ENCODE results near the gene GHR. TPM values are rescaled to one million over a fixed set of nuclear protein-coding genes. Genes with fewer than 3 reads are reported as not detected.

Gene GHR
- total RNA-seq, 2 donors from 2014 or later = 6.4 to 12.8 TPM

GRCh38 chr5:42600441-42600840 is 177.2 kb downstream of the GHR start:
- H3K36me3 ChIP-seq = no peaks in the 10 kb centered on the region
- ATAC-seq (ENCODE audit: insufficient number of reproducible peaks, low FRiP score, low read depth) (no peak), DNase-seq (ENCODE audit: low spot score) (no peak)
- no peak overlapping the region for H3K4me3 ChIP-seq
- TF ChIP-seq CTCF (IDR thresholded peaks at IDR 0.05) = no peak
- no peaks in the 10 kb centered on the region for H3K9me3 ChIP-seq
- no peak overlapping the region for H3K27ac ChIP-seq
- H3K27me3 ChIP-seq (replicated peaks; ENCODE audit: insufficient read depth) = no peaks in the 10 kb centered on the region
- peaks cover 7 to 20% of the 10 kb centered on the region in 2 donors for H3K4me1 ChIP-seq (ENCODE audit: control insufficient read depth in 1 of 2, low read depth in 2 of 2)

- ATAC-seq (ENCODE audit: insufficient number of reproducible peaks, low FRiP score, low read depth) = no peak
- no peaks in the 10 kb centered on the region for H3K27me3 ChIP-seq (replicated peaks; ENCODE audit: insufficient read depth)
- no peaks in the 10 kb centered on the region for H3K36me3 ChIP-seq
- no peaks in the 10 kb centered on the region for H3K9me3 ChIP-seq
- no peak overlapping the region for H3K27ac ChIP-seq
- no peak for DNase-seq (ENCODE audit: low spot score)
- no peaks in the 10 kb centered on the region for H3K4me1 ChIP-seq (ENCODE audit: control insufficient read depth in 1 of 2, low read depth in 2 of 2)
- no peak for TF ChIP-seq CTCF (IDR thresholded peaks at IDR 0.05)
- H3K4me3 ChIP-seq = no peak overlapping the region
These were observed 181.0 kb downstream of the GHR start for GRCh38 chr5:42604171-42604711.

GRCh38 chr5:42605490-42605889 is 182.3 kb downstream of the GHR start:
- DNase-seq (ENCODE audit: low spot score) = no peak
- TF ChIP-seq CTCF (IDR thresholded peaks at IDR 0.05) = no peak
- no peaks in the 10 kb centered on the region for H3K4me1 ChIP-seq (ENCODE audit: control insufficient read depth in 1 of 2, low read depth in 2 of 2)
- H3K36me3 ChIP-seq = no peaks in the 10 kb centered on the region
- no peak overlapping the region for H3K4me3 ChIP-seq
- H3K27ac ChIP-seq = no peak overlapping the region
- no peaks in the 10 kb centered on the region for H3K9me3 ChIP-seq
- H3K27me3 ChIP-seq (replicated peaks; ENCODE audit: insufficient read depth) = no peaks in the 10 kb centered on the region
- ATAC-seq (ENCODE audit: insufficient number of reproducible peaks, low FRiP score, low read depth) = no peak

GRCh38 chr5:42606464-42606869 is 183.2 kb downstream of the GHR start:
- no peaks in the 10 kb centered on the region for H3K4me1 ChIP-seq (ENCODE audit: control insufficient read depth in 1 of 2, low read depth in 2 of 2)
- ATAC-seq (ENCODE audit: insufficient number of reproducible peaks, low FRiP score, low read depth) (no peak), DNase-seq (ENCODE audit: low spot score) (no peak)
- H3K27ac ChIP-seq = no peak overlapping the region
- H3K27me3 ChIP-seq (replicated peaks; ENCODE audit: insufficient read depth) = no peaks in the 10 kb centered on the region
- H3K4me3 ChIP-seq = no peak overlapping the region
- H3K9me3 ChIP-seq = no peaks in the 10 kb centered on the region
- no peaks in the 10 kb centered on the region for H3K36me3 ChIP-seq
- TF ChIP-seq CTCF (IDR thresholded peaks at IDR 0.05) = no peak

- TF ChIP-seq CTCF (IDR thresholded peaks at IDR 0.05) = no peak
- Histone ChIP-seq H3K4me3 (no peak overlapping the region), H3K9me3 (no peaks in the 10 kb centered on the region), H3K27me3 (replicated peaks; ENCODE audit: insufficient read depth) (no peaks in the 10 kb centered on the region), H3K36me3 (no peaks in the 10 kb centered on the region), H3K4me1 (ENCODE audit: control insufficient read depth in 1 of 2, low read depth in 2 of 2) (peaks cover 9 to 18% of the 10 kb centered on the region in 2 donors), H3K27ac (no peak overlapping the region)
- no peak for ATAC-seq (ENCODE audit: insufficient number of reproducible peaks, low FRiP score, low read depth)
- no peak for DNase-seq (ENCODE audit: low spot score)
These were observed 188.2 kb downstream of the GHR start for GRCh38 chr5:42611437-42611836.
